Fibroblast of lung (primary cell): ENCODE measurements around the gene ZNF785. TPM values are rescaled to one million over a fixed set of nuclear protein-coding genes. Genes with fewer than 3 reads are reported as not detected.

Source experiments
- DNase-seq, 2 donors: peaks; one replicate each; pipeline versions ENCODE4 v3.0.0 to v3.0.0-alpha.2; 2010; ENCODE audit warnings: low read depth in 2 of 2
- H2AFZ ChIP-seq: 2 replicates; pipeline ENCODE4 v1.5.1; 2012; ENCODE audit warnings: low read length, control low read depth, inconsistent platforms
- H3K27ac ChIP-seq: 2 replicates; pipeline ENCODE4 v1.5.1; 2011; ENCODE audit warnings: low read length, control low read depth; ENCODE audit not compliant: insufficient read depth
- H3K27me3 ChIP-seq: 2 replicates; pipeline ENCODE4 v1.5.1; 2011; ENCODE audit warnings: mild to moderate bottlenecking, low read length; ENCODE audit not compliant: control insufficient read depth, insufficient read depth
- H3K36me3 ChIP-seq: 2 replicates; pipeline ENCODE4 v1.5.1; 2011; ENCODE audit warnings: low read length; ENCODE audit not compliant: control insufficient read depth, insufficient read depth
- H3K4me1 ChIP-seq: 2 replicates; pipeline ENCODE4 v1.5.1; 2011; ENCODE audit warnings: low read length; ENCODE audit not compliant: control insufficient read depth, insufficient read depth; ENCODE audit errors: extremely low read depth
- H3K4me2 ChIP-seq: 2 replicates; pipeline ENCODE4 v1.5.1; 2011; ENCODE audit warnings: low read length, control low read depth; ENCODE audit not compliant: insufficient read depth; ENCODE audit errors: extremely low read depth
- H3K4me3 ChIP-seq, 4 experiments: fragments of 200-600 bp in 1 of 4; sonication (generic) in 1 of 4; replicated peaks in 1 of 4; 2 replicates each; pipeline ENCODE4 v1.5.1; 2011 to 2016; ENCODE audit warnings: low read length in 4 of 4, low read depth in 3 of 4, mild to moderate bottlenecking in 3 of 4, control low read depth in 2 of 4, inconsistent platforms in 1 of 4, mixed read lengths in 1 of 4; ENCODE audit not compliant: insufficient read depth in 1 of 4; ENCODE audit errors: control extremely low read depth in 1 of 4
- H3K79me2 ChIP-seq: 2 replicates; pipeline ENCODE4 v1.5.1; 2012; ENCODE audit warnings: mild to moderate bottlenecking, low read length, inconsistent platforms; ENCODE audit not compliant: control insufficient read depth, insufficient read depth
- H3K9ac ChIP-seq: 2 replicates; pipeline ENCODE4 v1.5.1; 2011; ENCODE audit warnings: mild to moderate bottlenecking, low read length, control low read depth; ENCODE audit not compliant: insufficient read depth
- H3K9me3 ChIP-seq: 2 replicates; pipeline ENCODE4 v1.5.1; 2012; ENCODE audit warnings: low read depth, low read length; ENCODE audit not compliant: control insufficient read depth, insufficient read depth
- H4K20me1 ChIP-seq: 2 replicates; pipeline ENCODE4 v1.5.1; 2011; ENCODE audit warnings: low read length; ENCODE audit not compliant: control insufficient read depth, insufficient read depth; ENCODE audit errors: extremely low read depth
- CTCF ChIP-seq, 2 donors: IDR thresholded peaks in 1 of 2; conservative IDR thresholded peaks in 1 of 2; 1 replicate in 1 of 2; 2 replicates in 1 of 2; pipeline ENCODE4 v1.5.1; 2011 to 2012; ENCODE audit warnings: low read length in 2 of 2, control low read depth in 1 of 2, inconsistent platforms in 1 of 2, low read depth in 1 of 2, mild to moderate bottlenecking in 1 of 2
- EZH2 ChIP-seq: IDR thresholded peaks from 2 replicates; pipeline ENCODE4 v1.5.1; 2012; ENCODE audit warnings: low read length, control low read depth, mild to moderate bottlenecking; ENCODE audit errors: missing control alignments
- polyA plus RNA-seq, 2 donors: library from polyadenylated mRNA; depleted of rRNA in 1 of 2; stranded (reverse) in 1 of 2; unstranded in 1 of 2; fragments of >200 nt; gene quantifications; 2 replicates each; pipeline ENCODE4 v1.2.1, GENCODE V29; 2011 to 2012; ENCODE audit warnings: missing spikeins in 1 of 2
- total RNA-seq: library from RNA; depleted of rRNA; stranded (reverse); fragments of >200 nt; gene quantifications from 2 replicates; pipeline ENCODE4 v1.2.1, GENCODE V29; 2014

Gene ZNF785
- total and polyA plus RNA-seq, 2 donors (not counting 1 experiment from before 2014, with no cell fraction given), result 6.6 to 7.1 TPM

- Histone ChIP-seq H3K4me1 (peaks cover 6% of the 10 kb centered on the region), H3K36me3 (peaks cover 12% of the 10 kb centered on the region), H2AFZ (no peak overlapping the region), H3K79me2 (no peaks in the 10 kb centered on the region), H3K4me3 (no peak overlapping the region), H3K9ac (no peak overlapping the region), H3K27me3 (no peaks in the 10 kb centered on the region), H3K9me3 (no peaks in the 10 kb centered on the region), H4K20me1 (no peaks in the 10 kb centered on the region), H3K27ac (peak overlapping the region; percentile 4), H3K4me2 (no peak overlapping the region)
- TF ChIP-seq CTCF (conservative IDR thresholded peaks at IDR 0.05 in 1 of 2, IDR thresholded peaks at IDR 0.05 in 1 of 2; ENCODE audit: low read depth in 1 of 2, low read length in 2 of 2) (no peak), EZH2 (no peak)
- peak in 1 of 2 donors; percentile 57 for DNase-seq
Measured at GRCh38 chr16:30602616-30603277, 17.2 kb upstream of the ZNF785 start.

GRCh38 chr16:30601966-30602365 is 16.5 kb upstream of the ZNF785 start:
- H2AFZ ChIP-seq, result no peak overlapping the region
- no peak overlapping the region for H3K4me2 ChIP-seq
- peaks cover 6% of the 10 kb centered on the region for H3K4me1 ChIP-seq
- H4K20me1 ChIP-seq, result no peaks in the 10 kb centered on the region
- no peak for DNase-seq
- H3K4me3 ChIP-seq, result no peak overlapping the region
- TF ChIP-seq EZH2 (no peak), CTCF (conservative IDR thresholded peaks at IDR 0.05 in 1 of 2, IDR thresholded peaks at IDR 0.05 in 1 of 2; ENCODE audit: low read depth in 1 of 2, low read length in 2 of 2) (no peak)
- H3K9ac ChIP-seq, result no peak overlapping the region
- no peaks in the 10 kb centered on the region for H3K79me2 ChIP-seq
- H3K27ac ChIP-seq, result no peak overlapping the region
- no peaks in the 10 kb centered on the region for H3K27me3 ChIP-seq
- peaks cover 12% of the 10 kb centered on the region for H3K36me3 ChIP-seq
- no peaks in the 10 kb centered on the region for H3K9me3 ChIP-seq

GRCh38 chr16:30600929-30601328 is 15.4 kb upstream of the ZNF785 start:
- Histone ChIP-seq H3K27ac (no peak overlapping the region), H3K36me3 (peaks cover 12% of the 10 kb centered on the region), H4K20me1 (no peaks in the 10 kb centered on the region), H3K9ac (no peak overlapping the region), H3K9me3 (no peaks in the 10 kb centered on the region), H3K79me2 (no peaks in the 10 kb centered on the region), H3K4me1 (peaks cover 6% of the 10 kb centered on the region), H2AFZ (no peak overlapping the region), H3K4me2 (no peak overlapping the region), H3K27me3 (no peaks in the 10 kb centered on the region), H3K4me3 (no peak overlapping the region)
- TF ChIP-seq EZH2 (no peak), CTCF (conservative IDR thresholded peaks at IDR 0.05 in 1 of 2, IDR thresholded peaks at IDR 0.05 in 1 of 2; ENCODE audit: low read depth in 1 of 2, low read length in 2 of 2) (no peak)
- DNase-seq, result no peak
